SK-N-SH (cell line): ENCODE measurements around the gene LPGAT1. TPM values are rescaled to one million over a fixed set of nuclear protein-coding genes. Genes with fewer than 3 reads are reported as not detected.

Source experiments
- CTCF ChIA-PET: fragments of 300-600, 350-600 bp; formaldehyde crosslinking; extraction: SDS; loops from one replicate; lab custom pipeline; 2021; lab: Yijun Ruan, JAX
- POLR2A ChIA-PET: fragments of 350-600 bp; sonication (Branson Sonifier 250); formaldehyde crosslinking; extraction: SDS; loops from one replicate; lab custom pipeline; 2020; ENCODE audit warnings: antibody characterized with exemption, inconsistent platforms; lab: Yijun Ruan, JAX
- DNase-seq: peaks from one replicate; pipeline ENCODE4 v3.0.0; 2012
- H2AFZ ChIP-seq: fragments of 200-600 bp; sonication (generic); 2 replicates; pipeline ENCODE4 v1.8.1; 2016; ENCODE audit warnings: antibody characterized with exemption, mild to moderate bottlenecking, low read depth
- H3F3A ChIP-seq: fragments of 200-600 bp; sonication (generic); replicated peaks from 2 replicates; pipeline ENCODE3; 2016; ENCODE audit warnings: antibody characterized with exemption, mild to moderate bottlenecking; ENCODE audit not compliant: insufficient read depth
- H3K27ac ChIP-seq, 2 experiments: fragments of 200-500 bp in 1 of 2; fragments of 200-600 bp in 1 of 2; sonication (Bioruptor generic) in 1 of 2; sonication (generic), shearing (Covaris generic) in 1 of 2; 2 replicates each; pipeline versions ENCODE4 v1.5.1 to v1.6.1; 2014 to 2016; ENCODE audit warnings: low read depth in 2 of 2, inconsistent platforms in 1 of 2, low read length in 1 of 2, mild to moderate bottlenecking in 1 of 2, mixed read lengths in 1 of 2
- H3K27me3 ChIP-seq: fragments of 200-600 bp; sonication (generic), shearing (Covaris generic); 2 replicates; pipeline ENCODE4 v1.6.1; 2016; ENCODE audit warnings: mixed run types; ENCODE audit not compliant: insufficient read depth
- H3K36me3 ChIP-seq, 2 experiments: fragments of 200-500 bp in 1 of 2; fragments of 200-600 bp in 1 of 2; sonication (Bioruptor generic) in 1 of 2; sonication (generic) in 1 of 2; replicated peaks in 1 of 2; 2 replicates each; pipeline versions ENCODE3 to v1.5.1; 2014 to 2016; ENCODE audit warnings: low read length in 1 of 2, mild to moderate bottlenecking in 1 of 2; ENCODE audit not compliant: insufficient read depth in 2 of 2, control insufficient read depth in 1 of 2
- H3K4me1 ChIP-seq, 2 experiments: fragments of 200-500 bp in 1 of 2; fragments of 200-600 bp in 1 of 2; sonication (Bioruptor generic) in 1 of 2; sonication (generic), shearing (Covaris generic) in 1 of 2; 2 replicates each; pipeline versions ENCODE4 v1.5.1 to v1.6.1; 2014 to 2016; ENCODE audit warnings: low read depth in 1 of 2, low read length in 1 of 2, mixed run types in 1 of 2; ENCODE audit not compliant: insufficient read depth in 2 of 2, control insufficient read depth in 1 of 2
- H3K4me2 ChIP-seq: fragments of 200-600 bp; sonication (generic), shearing (Covaris generic); 2 replicates; pipeline ENCODE4 v1.6.1; 2017; ENCODE audit warnings: mixed run types
- H3K4me3 ChIP-seq, 2 experiments: fragments of 200-500 bp in 1 of 2; fragments of 200-600 bp in 1 of 2; sonication (Bioruptor generic) in 1 of 2; sonication (generic), shearing (Covaris generic) in 1 of 2; 2 replicates each; pipeline versions ENCODE4 v1.5.1 to v1.8.1; 2014 to 2016; ENCODE audit warnings: low read depth in 2 of 2, inconsistent platforms in 1 of 2, low read length in 1 of 2, mild to moderate bottlenecking in 1 of 2, mixed read lengths in 1 of 2, moderate library complexity in 1 of 2
- H3K79me2 ChIP-seq: fragments of 200-600 bp; sonication (generic); 2 replicates; pipeline ENCODE4 v1.8.1; 2017; ENCODE audit warnings: mild to moderate bottlenecking; ENCODE audit not compliant: insufficient read depth
- H3K9ac ChIP-seq: fragments of 200-600 bp; sonication (generic); 2 replicates; pipeline ENCODE4 v1.6.1; 2017; ENCODE audit warnings: mixed run types
- H3K9me2 ChIP-seq: fragments of 200-600 bp; sonication (generic); 2 replicates; pipeline ENCODE4 v1.6.1; 2017; ENCODE audit warnings: mixed run types
- H3K9me3 ChIP-seq: fragments of 200-600 bp; sonication (generic); 2 replicates; pipeline ENCODE4 v1.6.1; 2017; ENCODE audit warnings: mixed run types, mild to moderate bottlenecking, moderate library complexity
- H4K20me1 ChIP-seq: fragments of 200-600 bp; sonication (generic); 2 replicates; pipeline ENCODE4 v1.6.1; 2017; ENCODE audit warnings: mild to moderate bottlenecking, mixed run types; ENCODE audit not compliant: insufficient read depth
- CHD2 ChIP-seq: fragments of 150-350 bp; IDR thresholded peaks from 2 replicates; pipeline ENCODE4 v1.6.1; 2018; ENCODE audit warnings: low read length; ENCODE audit not compliant: partially characterized antibody
- ELF1 ChIP-seq: IDR thresholded peaks from 2 replicates; pipeline ENCODE4 v1.4.0; 2012
- GABPA ChIP-seq: IDR thresholded peaks from 2 replicates; pipeline ENCODE4 v1.4.0; 2012; ENCODE audit warnings: low read depth, mild to moderate bottlenecking
- GATA2 ChIP-seq: sonication (generic); formaldehyde crosslinking; IDR thresholded peaks from 2 replicates; pipeline ENCODE4 v1.5.0; 2020; ENCODE audit warnings: mild to moderate bottlenecking, missing genetic modification reagents
- IRF3 ChIP-seq: fragments of 150-350 bp; IDR thresholded peaks from 2 replicates; pipeline ENCODE4 v1.6.1; 2016; ENCODE audit warnings: mild to moderate bottlenecking, low read depth, low read length
- JUND ChIP-seq: IDR thresholded peaks from 2 replicates; pipeline ENCODE4 v1.4.0; 2012
- MXI1 ChIP-seq: IDR thresholded peaks from 2 replicates; pipeline ENCODE4 v1.6.1; 2012; ENCODE audit warnings: mild to moderate bottlenecking, low read depth, low read length, improper control_type of control experiment
- RCOR1 ChIP-seq: fragments of 150-350 bp; IDR thresholded peaks from 2 replicates; pipeline ENCODE4 v1.6.1; 2017; ENCODE audit warnings: antibody characterized with exemption, low read length
- RFX5 ChIP-seq: IDR thresholded peaks from 2 replicates; pipeline ENCODE4 v1.6.1; 2012; ENCODE audit warnings: mild to moderate bottlenecking, improper control_type of control experiment, low read length
- RXRA ChIP-seq: IDR thresholded peaks from 2 replicates; pipeline ENCODE4 v1.4.0; 2012; ENCODE audit warnings: low read depth, mild to moderate bottlenecking, borderline replicate concordance
- SIN3A ChIP-seq: IDR thresholded peaks from 2 replicates; pipeline ENCODE4 v1.6.1; 2012; ENCODE audit warnings: low read depth, mild to moderate bottlenecking, low read length, moderate library complexity, borderline replicate concordance
- TCF12 ChIP-seq: IDR thresholded peaks from 2 replicates; pipeline ENCODE4 v1.4.0; 2012
- USF1 ChIP-seq: IDR thresholded peaks from 2 replicates; pipeline ENCODE4 v1.4.0; 2012; ENCODE audit warnings: low read depth, borderline replicate concordance
- YY1 ChIP-seq: IDR thresholded peaks from 2 replicates; pipeline ENCODE4 v1.4.0; 2012; ENCODE audit warnings: low read depth, mild to moderate bottlenecking
- WGBS: methylation state at CpG from one replicate; pipeline ENCODE4 v1.1.6; 2017; ENCODE audit warnings: low lambda C conversion rate; 5-methylcytosine and 5-hydroxymethylcytosine counted together
- polyA plus RNA-seq, 3 experiments: library from polyadenylated mRNA; depleted of rRNA; stranded (reverse); fragments of >200 nt; gene quantifications; 2 replicates each; pipeline ENCODE4 v1.2.3, GENCODE V29; 2012
- TF ChIP-seq, protein P1 (sequence below): IDR thresholded peaks from 2 replicates; pipeline ENCODE4 v1.4.0; 2012; ENCODE audit warnings: low read depth, borderline replicate concordance
- TF ChIP-seq, protein P2 (sequence below): fragments of 150-350 bp; IDR thresholded peaks from 2 replicates; pipeline ENCODE4 v1.6.1; 2017; ENCODE audit warnings: antibody characterized with exemption, low read length, low read depth, borderline replicate concordance

Gene LPGAT1
- polyA plus RNA-seq, 1 of the 3 experiments (the other 2 are of a cell fraction), result 4.8 TPM

DNA sequence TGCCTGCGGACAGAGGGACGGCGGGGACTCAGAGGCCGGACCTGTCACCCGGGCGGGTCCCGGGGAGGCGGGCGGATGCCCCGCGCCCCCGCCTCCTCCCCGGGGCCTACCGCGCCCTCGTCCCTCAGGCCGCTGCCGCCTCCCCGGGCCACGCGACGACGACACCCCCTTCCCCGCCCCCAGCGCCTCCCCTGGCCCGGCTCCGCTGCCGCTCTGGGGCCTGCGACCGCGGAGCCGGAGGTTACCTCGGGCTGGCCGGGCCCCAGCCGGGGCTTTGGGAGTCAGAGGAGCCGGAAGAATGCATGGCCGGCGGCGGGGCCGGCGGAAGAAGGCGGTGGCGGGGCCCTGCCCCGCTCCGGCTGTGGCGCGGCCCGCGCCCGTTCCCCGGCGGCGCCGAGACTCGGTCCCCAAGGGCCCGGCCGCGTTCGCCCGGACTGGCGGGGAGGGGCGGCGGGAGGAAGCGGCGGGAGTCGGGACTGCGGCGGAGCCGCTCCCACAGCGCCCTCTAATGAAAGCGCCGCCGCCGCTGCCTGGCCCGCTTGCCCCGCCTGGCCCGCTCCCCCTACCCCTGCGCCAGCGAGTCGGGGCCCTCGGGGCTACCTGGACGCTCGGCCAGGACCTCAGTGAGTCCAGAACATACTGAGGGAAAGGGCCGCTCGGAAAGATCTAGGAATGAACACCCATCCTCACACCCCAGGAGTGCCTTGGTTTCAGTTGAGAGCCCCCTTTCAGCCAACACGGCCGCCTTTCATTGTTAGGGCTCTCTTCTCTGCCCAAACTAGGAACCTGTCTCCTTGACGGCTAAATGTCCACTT is at the start of gene LPGAT1 (continued):
- TF ChIP-seq JUND (no peak), TCF12 (no peak), SIN3A (0 out of 2 replicates have a peak, but pooled peaks have one; percentile 23), GATA2 (CRISPR knock-in tag) (no peak), RXRA (no peak), IRF3 (no peak), CHD2 (peak; percentile 23), MXI1 (no peak; the same call in 1 of the 2 replicates)
- TF ChIP-seq, all 33 proteins: peak for 6

DNA sequence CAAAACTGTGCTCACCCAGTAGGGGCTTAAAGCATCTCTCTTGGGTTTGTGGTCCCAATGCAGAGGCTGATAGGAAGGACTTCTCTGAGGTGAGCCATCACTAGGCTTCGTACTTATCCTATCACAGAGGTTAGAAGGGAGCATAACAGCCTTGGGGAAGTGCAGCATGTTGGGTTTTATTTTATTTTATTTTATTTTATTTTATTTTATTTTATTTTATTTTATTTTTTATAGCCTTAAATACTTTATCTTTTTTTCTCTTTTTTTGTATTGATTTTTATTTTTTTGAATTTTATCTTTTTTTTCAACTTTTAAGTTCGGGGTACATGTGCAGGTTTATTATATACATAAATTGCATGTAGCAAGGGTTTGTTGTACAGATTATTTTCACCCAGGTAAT is 48.9 kb upstream of the LPGAT1 start:
- POLR2A ChIA-PET, result no interaction called here
- no peaks in the 10 kb centered on the region for H3K4me1 ChIP-seq
- no peaks in the 10 kb centered on the region for H3K9me3 ChIP-seq
- H3K79me2 ChIP-seq, result no peaks in the 10 kb centered on the region
- H3K9ac ChIP-seq, result no peak overlapping the region
- H3F3A ChIP-seq, result no peaks in the 10 kb centered on the region
- DNase-seq, result no peak
- no peak overlapping the region for H3K27ac ChIP-seq
- no peaks in the 10 kb centered on the region for H4K20me1 ChIP-seq
- H3K27me3 ChIP-seq, result no peaks in the 10 kb centered on the region
- no peaks in the 10 kb centered on the region for H3K36me3 ChIP-seq
- no peak overlapping the region for H2AFZ ChIP-seq
- H3K4me3 ChIP-seq, result no peak overlapping the region
- 53% methylated on average over 2 of the region's 2 CpGs for WGBS
- no peak for TF ChIP-seq RFX5
- TF ChIP-seq JUND, result no peak
- TF ChIP-seq USF1, result no peak
- TF ChIP-seq ELF1, result no peak
- no peak for TF ChIP-seq RCOR1
- TF ChIP-seq, protein P1, sequence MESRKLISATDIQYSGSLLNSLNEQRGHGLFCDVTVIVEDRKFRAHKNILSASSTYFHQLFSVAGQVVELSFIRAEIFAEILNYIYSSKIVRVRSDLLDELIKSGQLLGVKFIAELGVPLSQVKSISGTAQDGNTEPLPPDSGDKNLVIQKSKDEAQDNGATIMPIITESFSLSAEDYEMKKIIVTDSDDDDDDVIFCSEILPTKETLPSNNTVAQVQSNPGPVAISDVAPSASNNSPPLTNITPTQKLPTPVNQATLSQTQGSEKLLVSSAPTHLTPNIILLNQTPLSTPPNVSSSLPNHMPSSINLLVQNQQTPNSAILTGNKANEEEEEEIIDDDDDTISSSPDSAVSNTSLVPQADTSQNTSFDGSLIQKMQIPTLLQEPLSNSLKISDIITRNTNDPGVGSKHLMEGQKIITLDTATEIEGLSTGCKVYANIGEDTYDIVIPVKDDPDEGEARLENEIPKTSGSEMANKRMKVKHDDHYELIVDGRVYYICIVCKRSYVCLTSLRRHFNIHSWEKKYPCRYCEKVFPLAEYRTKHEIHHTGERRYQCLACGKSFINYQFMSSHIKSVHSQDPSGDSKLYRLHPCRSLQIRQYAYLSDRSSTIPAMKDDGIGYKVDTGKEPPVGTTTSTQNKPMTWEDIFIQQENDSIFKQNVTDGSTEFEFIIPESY, result no peak
- no peak for TF ChIP-seq RXRA
- TF ChIP-seq YY1, result no peak
- no peak for TF ChIP-seq SIN3A
- no peak for TF ChIP-seq GABPA
- TF ChIP-seq, protein P2, sequence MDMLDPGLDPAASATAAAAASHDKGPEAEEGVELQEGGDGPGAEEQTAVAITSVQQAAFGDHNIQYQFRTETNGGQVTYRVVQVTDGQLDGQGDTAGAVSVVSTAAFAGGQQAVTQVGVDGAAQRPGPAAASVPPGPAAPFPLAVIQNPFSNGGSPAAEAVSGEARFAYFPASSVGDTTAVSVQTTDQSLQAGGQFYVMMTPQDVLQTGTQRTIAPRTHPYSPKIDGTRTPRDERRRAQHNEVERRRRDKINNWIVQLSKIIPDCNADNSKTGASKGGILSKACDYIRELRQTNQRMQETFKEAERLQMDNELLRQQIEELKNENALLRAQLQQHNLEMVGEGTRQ, result no peak
- no peak overlapping the region for H3K4me2 ChIP-seq
- CTCF ChIA-PET, result interaction anchor here (0.8 to 1.0 kb wide), 2 partner anchors 9 to 31 kb away, joined by 3 read pairs; no protein-coding TSS in a partner anchor
- H3K9me2 ChIP-seq, result no peaks in the 10 kb centered on the region
